DND-41 (cell line): ENCODE data around the gene HEPN1.

Experiments
- ATAC-seq: fragments of 200-7000 bp; cut with Tn5 transposase; 3 replicates; pipeline ENCODE4 v1.9.1; 2021; ENCODE audit warnings: low read depth; ENCODE audit not compliant: insufficient read depth
- DNase-seq: peaks from one replicate; pipeline ENCODE4 v3.0.0-alpha.2; 2020
- H2AFZ ChIP-seq: 2 replicates; pipeline ENCODE4 v1.6.0; 2012; ENCODE audit warnings: low read depth, low read length
- H3K27ac ChIP-seq: 2 replicates; pipeline ENCODE4 v1.5.1; 2012; ENCODE audit warnings: low read length, inconsistent platforms
- H3K27me3 ChIP-seq: fragments of 200-600 bp; sonication (generic); 2 replicates; pipeline ENCODE4 v1.6.0; 2012; ENCODE audit warnings: low read length, mild to moderate bottlenecking, inconsistent platforms; ENCODE audit not compliant: insufficient read depth, poor library complexity
- H3K36me3 ChIP-seq: 2 replicates; pipeline ENCODE4 v1.5.1; 2012; ENCODE audit warnings: low read length, inconsistent platforms; ENCODE audit not compliant: insufficient read depth
- H3K4me1 ChIP-seq: 2 replicates; pipeline ENCODE4 v1.5.1; 2012; ENCODE audit warnings: mild to moderate bottlenecking, low read length; ENCODE audit not compliant: insufficient read depth
- H3K4me2 ChIP-seq: 2 replicates; pipeline ENCODE4 v1.6.0; 2012; ENCODE audit warnings: mild to moderate bottlenecking, moderate library complexity, low read length, inconsistent platforms; ENCODE audit not compliant: insufficient read depth
- H3K4me3 ChIP-seq, 2 experiments: fragments of 200-600 bp in 1 of 2; shearing (Covaris generic) in 1 of 2; 2 replicates each; pipeline ENCODE4 v1.5.1; 2012 to 2016; ENCODE audit warnings: inconsistent platforms in 2 of 2, low read length in 2 of 2, mild to moderate bottlenecking in 2 of 2, low read depth in 1 of 2, moderate library complexity in 1 of 2
- H3K79me2 ChIP-seq: 2 replicates; pipeline ENCODE4 v1.6.0; 2012; ENCODE audit warnings: low read length, inconsistent platforms; ENCODE audit not compliant: insufficient read depth
- H3K9ac ChIP-seq: 2 replicates; pipeline ENCODE4 v1.6.0; 2012; ENCODE audit warnings: low read depth, mild to moderate bottlenecking, inconsistent platforms, low read length, moderate library complexity
- H3K9me3 ChIP-seq: 2 replicates; pipeline ENCODE4 v1.5.1; 2012; ENCODE audit warnings: low read length, moderate library complexity, mild to moderate bottlenecking, inconsistent platforms; ENCODE audit not compliant: insufficient read depth, severe bottlenecking
- H4K20me1 ChIP-seq: 2 replicates; pipeline ENCODE4 v1.6.0; 2012; ENCODE audit warnings: low read length; ENCODE audit not compliant: insufficient read depth
- CTCF ChIP-seq: IDR thresholded peaks from 2 replicates; pipeline ENCODE4 v1.5.1; 2012; ENCODE audit warnings: borderline replicate concordance, low read length, moderate library complexity, mild to moderate bottlenecking; ENCODE audit not compliant: poor library complexity, severe bottlenecking; ENCODE audit errors: extremely low read depth
- EZH2 ChIP-seq: IDR thresholded peaks from 3 replicates; pipeline ENCODE4 v1.6.1; 2012; ENCODE audit warnings: borderline replicate concordance, low read depth, mild to moderate bottlenecking, moderate library complexity, low read length, inconsistent platforms; ENCODE audit not compliant: severe bottlenecking

Gene HEPN1

GRCh38 chr11:124872280-124872679, 46.8 kb upstream of the HEPN1 start:
- TF ChIP-seq EZH2 (no peak), CTCF (no peak)
- no peak overlapping the region for H3K4me2 ChIP-seq
- no peaks in the 10 kb centered on the region for H3K27me3 ChIP-seq
- H3K9me3 ChIP-seq = no peaks in the 10 kb centered on the region
- no peak overlapping the region for H2AFZ ChIP-seq
- H3K9ac ChIP-seq = no peak overlapping the region
- DNase-seq (no peak), ATAC-seq (no peak)
- no peak overlapping the region for H3K27ac ChIP-seq
- no peaks in the 10 kb centered on the region for H3K79me2 ChIP-seq
- no peaks in the 10 kb centered on the region for H4K20me1 ChIP-seq
- H3K36me3 ChIP-seq = no peaks in the 10 kb centered on the region
- no peak overlapping the region for H3K4me3 ChIP-seq
- H3K4me1 ChIP-seq = no peaks in the 10 kb centered on the region

- H3K79me2 ChIP-seq = no peaks in the 10 kb centered on the region
- H3K36me3 ChIP-seq = no peaks in the 10 kb centered on the region
- no peaks in the 10 kb centered on the region for H3K9me3 ChIP-seq
- no peaks in the 10 kb centered on the region for H3K4me1 ChIP-seq
- no peaks in the 10 kb centered on the region for H4K20me1 ChIP-seq
- no peaks in the 10 kb centered on the region for H3K27me3 ChIP-seq
- H3K4me3 ChIP-seq = no peak overlapping the region
- H3K4me2 ChIP-seq = no peak overlapping the region
- no peak overlapping the region for H2AFZ ChIP-seq
- H3K9ac ChIP-seq = no peak overlapping the region
- no peak overlapping the region for H3K27ac ChIP-seq
- ATAC-seq (0 out of 3 replicates have a peak, but pooled peaks have one; percentile 49), DNase-seq (no peak)
- TF ChIP-seq EZH2 (no peak), CTCF (no peak)
These were observed 46.3 kb upstream of the HEPN1 start for GRCh38 chr11:124872741-124873140.

GRCh38 chr11:124873951-124874350, 45.1 kb upstream of the HEPN1 start:
- TF ChIP-seq CTCF (no peak), EZH2 (no peak)
- H3K4me3 ChIP-seq = no peak overlapping the region
- DNase-seq (no peak), ATAC-seq (no peak)
- no peak overlapping the region for H3K4me2 ChIP-seq
- no peak overlapping the region for H2AFZ ChIP-seq
- H4K20me1 ChIP-seq = no peaks in the 10 kb centered on the region
- H3K9ac ChIP-seq = no peak overlapping the region
- no peak overlapping the region for H3K27ac ChIP-seq
- no peaks in the 10 kb centered on the region for H3K79me2 ChIP-seq
- H3K36me3 ChIP-seq = no peaks in the 10 kb centered on the region
- H3K9me3 ChIP-seq = no peaks in the 10 kb centered on the region
- H3K4me1 ChIP-seq = no peaks in the 10 kb centered on the region
- no peaks in the 10 kb centered on the region for H3K27me3 ChIP-seq
